ENCODE data around the gene SLC5A4.

SLC5A4 gene

DNA sequence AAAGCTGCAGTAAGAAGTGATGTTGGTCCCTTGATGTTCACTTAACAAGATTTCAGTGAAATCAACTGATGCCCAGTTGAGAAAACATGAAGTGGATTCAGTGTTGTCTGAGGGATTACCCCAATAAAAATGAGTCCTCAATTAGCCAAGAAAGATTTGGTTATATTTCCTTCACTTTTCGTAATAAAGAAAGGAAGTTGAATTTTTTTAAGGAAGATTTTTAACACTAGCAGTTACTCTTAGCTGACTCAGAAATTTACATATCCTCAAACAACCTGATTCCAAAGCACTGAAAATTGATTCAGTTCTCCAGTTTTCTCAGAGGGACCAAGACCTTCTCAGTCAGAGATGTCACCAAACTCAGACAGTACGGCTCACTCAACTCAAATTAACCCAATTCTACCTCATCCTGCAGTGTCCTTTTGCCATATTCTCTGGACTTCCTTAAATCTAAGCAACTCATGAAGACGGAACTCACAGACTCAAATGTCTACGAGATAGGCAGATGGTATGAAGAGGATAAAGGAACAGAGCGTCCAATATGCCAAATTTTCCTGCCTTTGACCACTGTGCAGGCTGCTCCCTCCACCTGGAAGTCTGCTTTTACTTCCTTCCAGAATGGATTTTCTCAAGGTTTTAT, 22.8 kb downstream of the SLC5A4 start:
- DNase-seq, result no peak

DNA sequence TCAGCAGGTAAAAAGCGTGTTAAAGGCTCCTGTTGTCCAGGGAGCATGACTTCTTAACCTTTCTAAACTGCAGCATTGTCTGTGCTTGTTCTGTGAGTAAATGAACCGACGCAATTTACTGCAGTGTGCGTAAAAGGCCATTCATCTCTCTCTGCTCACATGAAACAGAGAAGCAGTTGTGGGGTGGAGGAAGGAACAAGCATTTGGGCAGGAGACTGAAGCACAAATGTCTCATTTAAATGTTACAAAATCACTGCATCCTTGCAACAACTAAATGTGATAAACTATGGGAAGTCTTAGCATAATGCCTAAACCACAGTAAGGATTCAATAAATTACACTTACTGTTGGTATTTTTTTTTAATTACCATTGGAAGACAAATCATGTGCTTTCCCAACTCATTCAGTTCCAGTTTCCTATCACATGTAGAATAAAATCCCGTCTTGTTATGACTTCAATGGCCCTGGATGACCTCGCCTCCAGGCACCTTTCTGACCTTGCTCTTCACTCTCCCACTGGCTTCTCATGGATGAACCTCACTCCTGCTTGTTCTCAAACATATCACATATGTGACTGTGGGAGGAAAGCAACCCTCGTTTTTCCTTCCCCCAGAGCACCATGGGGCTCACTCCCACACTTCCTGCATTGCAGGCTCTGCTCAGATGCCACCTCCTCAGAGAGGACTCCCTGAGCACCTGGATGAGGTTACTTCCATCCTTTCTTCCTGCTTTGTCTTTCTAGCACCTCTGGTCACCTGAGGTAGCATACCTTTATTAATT, 28.6 kb downstream of the SLC5A4 start:
- no peak for DNase-seq

DNA sequence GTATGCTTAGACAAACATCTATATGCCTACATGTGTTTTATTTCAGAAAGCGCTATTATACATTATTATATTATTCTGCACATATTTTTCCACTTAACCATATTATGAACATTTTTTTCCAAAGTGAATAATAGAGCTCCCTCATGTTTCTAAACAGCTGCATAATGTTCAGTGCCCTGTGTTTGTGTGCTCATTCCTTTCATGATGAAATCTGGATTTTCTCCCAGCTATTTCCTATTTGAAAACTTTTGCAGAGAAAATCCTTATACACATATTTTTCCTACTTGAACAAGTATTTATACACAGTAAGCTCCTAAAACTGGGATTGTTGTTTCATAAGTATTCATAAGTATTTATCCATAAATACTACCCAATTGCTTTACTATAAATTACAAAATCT, 32.2 kb downstream of the SLC5A4 start:
- no peak for DNase-seq

DNA sequence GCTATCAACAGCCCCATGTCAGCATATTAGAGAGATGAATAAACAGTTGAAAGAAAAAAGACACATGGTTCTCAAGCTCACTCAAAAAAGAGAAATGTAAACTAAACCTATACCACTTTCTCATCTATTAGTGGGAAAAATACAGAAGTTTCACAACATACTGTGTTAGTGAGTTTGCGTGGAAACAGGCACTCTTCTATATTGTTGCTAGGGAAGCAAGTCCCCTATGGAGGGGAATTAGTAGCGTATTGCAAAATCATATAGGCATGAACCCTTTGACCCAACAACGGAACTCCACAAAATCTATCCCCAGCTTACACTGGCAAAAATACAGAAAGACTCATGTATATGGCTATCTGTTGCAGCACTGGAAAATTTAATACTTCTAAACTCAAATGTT, 36.1 kb downstream of the SLC5A4 start:
- no peak for DNase-seq

DNA sequence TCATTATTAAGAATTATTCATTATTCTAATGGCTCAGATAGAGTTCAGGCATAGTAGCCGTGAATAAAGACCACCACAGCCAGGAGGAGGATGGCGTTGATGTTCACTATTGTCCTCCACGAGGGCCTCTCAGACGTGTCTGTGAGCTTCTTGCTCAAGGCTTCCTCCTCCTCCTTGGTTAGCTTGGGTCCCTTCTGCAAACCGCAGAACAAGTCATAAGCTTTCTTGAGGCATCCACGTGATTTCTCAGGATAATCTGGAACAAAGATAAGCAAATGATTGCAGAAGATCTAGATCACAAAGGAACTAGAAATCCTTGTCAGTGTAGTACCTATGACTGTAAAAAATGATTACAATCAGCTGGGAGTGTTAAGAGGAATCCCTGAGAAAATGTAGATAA, 36.7 kb downstream of the SLC5A4 start:
- DNase-seq, result no peak

DNA sequence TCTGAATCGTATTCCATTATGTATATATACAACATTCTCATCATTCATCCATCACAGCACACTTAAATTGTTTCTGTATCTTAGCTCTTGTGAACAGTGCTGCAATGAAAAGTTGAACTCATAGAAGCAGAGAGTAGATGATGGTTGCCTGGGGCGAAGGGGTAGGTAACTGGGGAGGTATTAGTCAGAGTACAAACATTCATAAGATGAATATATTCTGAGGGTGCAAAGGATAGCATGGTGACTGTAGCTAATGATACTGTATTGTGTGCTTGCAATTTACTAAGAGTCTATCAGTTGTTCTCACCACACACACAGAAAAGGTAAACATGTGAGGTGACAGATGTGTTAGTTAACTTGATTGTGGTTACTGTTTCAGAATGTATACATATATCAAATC, 37.7 kb downstream of the SLC5A4 start:
- DNase-seq, result no peak

DNA sequence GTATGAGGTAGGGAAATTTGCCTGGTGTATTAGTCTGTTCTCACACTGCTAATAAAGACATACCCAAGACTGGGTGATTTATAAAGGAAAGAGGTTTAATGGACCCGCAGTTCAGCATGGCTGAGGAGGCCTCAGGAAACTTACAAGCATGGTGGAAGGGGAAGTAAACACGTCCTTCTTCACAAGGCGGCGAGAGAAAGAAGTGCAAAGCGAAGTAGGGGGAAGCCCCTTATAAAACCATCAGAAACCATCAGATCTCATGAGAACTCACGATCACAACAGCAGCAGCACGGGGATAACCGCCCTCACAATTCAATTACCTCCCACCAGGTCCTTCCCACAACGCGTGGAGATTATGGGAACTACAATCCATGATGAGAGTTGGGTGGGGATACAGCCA, 38.2 kb downstream of the SLC5A4 start:
- no peak for DNase-seq

DNA sequence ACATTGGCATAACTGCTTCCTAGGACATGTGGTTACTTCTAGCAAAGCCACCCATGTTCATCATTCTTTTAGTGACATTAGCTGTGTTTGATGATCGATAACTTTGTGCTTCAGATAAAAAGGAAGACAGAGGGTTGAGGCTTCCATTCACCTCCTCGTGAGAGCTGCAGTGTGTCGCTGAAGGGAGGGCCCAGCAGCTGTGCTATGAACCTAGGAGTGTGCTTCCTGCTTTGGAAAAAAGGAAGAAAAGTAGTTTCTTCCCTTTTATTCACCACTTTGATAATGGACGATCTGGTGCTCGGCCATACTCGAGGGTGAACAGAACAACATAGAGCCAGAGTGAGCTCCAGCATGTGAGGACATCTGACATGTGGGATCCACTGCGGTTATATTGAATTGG, 44.1 kb downstream of the SLC5A4 start:
- no peak for DNase-seq

DNA sequence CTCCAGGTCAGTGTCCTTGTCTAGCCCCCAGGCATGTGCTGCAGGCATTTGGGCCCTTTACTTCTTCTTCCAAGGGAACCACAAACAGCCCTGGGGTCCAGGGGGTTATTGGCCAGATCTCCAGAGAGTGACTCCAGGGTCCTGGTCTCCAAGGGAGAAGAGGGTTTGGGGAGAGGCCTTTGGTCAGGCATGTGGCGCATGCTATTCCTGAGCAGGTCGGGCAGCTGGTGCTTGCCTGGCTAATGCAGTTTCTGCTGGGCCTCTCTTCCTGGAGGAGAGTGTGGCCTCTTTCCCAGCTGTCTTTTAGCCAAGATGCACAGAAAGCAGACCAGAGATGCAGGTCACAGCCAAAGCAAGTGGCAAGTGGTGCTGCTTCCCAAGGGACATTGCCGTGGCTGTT, 46.5 kb downstream of the SLC5A4 start:
- DNase-seq, result no peak

DNA sequence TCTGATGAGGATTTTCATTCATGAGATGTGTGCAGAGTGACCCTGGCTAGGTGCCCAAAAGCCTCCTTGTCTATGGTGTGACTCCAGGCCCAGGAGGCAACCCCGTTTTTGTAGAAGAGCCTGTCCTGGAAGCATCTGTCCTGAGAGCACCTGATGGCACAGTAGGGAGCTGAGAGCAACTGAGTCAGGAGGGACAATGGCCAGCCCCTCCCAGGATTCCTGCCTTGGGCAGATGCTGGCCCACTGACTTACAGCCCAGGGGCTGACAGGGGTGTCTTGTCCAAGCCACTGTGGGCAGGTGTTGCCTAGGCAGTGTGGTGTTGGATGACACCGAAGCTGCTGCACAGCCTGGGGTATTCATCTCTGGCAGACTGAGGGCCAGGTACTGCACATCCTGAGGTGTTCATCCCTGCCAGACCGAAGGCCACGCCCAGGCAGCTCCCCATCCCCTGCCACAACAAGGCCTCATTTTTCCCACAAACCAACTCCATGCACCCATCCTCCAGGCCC, 47.1 kb downstream of the SLC5A4 start:
- DNase-seq, result no peak

DNA sequence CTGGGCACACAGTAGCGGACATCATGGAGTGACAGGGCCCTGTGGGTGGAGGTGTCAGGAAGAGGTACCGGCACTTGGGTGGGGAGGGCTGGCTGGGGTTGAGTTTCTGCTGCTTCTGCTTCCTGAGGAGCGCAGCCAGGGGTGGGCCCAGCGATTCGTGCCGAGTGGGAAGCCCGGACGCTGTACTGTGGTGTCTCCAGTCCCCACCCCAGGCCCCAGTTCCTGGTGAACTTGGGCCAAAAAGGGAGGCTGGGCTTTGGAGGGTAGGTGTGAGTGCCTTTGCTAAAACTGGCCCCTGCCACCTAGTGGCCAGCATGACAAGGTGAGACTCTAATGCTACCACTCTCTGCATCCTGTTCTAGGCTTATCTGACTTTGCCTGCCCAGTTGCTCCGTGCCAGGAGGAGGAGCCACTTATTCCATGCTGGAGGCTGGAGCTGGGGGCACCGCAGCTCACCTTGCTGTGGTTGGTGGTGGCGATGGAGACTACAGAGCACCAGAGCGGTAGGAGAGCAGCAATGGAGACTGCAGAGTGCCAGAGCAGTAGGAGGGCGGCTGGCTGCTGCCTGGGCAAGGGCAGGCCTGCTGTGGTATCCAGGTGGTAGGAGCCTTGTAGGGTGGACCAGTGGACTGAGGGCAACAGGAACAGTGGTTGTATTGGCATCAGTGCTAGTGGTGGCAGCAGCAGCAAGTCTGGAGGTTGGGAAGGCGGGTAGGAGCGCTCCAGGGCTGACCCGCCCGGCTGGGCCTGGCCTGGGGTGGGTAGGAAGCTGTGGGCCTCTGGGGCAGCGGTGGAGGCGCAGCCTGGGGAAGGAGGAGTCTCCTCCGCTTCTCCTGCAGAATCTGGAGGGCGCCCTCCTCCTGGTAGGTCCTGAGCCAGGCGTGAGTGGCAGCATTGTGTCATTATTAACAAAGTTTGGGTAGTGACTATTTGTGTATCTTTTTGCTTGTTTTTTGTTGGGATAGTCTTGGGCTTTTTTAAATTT, 48.1 kb downstream of the SLC5A4 start:
- DNase-seq, result no peak

DNA sequence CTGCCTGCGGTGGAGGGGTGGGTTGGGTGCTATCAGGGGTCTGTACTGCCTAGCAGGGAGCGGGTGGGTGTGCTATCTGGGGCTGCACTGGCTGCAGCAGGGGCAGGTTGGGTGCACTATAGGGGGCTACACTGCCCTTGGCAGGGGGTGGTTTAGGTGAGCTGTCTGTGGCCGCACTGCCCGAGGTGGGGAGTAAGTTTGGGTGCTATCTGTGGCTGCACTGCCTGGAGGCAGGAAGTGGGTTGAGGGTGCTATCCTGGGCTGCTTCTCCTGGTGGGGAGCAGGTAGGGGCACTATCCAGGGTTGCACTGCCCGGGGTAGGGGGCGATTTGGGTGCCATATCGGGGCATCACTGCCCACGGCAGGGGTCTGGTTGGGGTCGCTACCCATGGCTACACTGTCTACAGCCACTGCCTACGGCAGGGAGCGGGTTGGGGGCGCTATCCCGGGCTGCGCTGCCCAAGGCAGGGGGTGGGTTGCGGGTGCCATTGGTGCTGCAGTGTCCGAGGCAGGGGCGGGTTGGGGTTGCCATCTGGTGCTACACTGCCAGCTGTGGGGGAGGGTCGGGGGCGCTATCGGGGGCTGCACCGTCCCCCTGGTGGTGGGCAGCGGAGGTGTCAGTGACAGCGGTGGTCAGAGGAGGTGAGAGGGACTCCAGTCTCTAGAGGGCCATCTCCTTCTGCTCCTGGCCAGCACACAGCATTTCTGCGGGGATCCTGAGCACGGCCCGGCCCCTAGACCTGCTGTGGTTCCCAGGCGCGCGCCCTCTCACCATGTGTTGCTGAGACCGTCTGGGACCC, 49.0 kb downstream of the SLC5A4 start:
- no peak for DNase-seq

DNA sequence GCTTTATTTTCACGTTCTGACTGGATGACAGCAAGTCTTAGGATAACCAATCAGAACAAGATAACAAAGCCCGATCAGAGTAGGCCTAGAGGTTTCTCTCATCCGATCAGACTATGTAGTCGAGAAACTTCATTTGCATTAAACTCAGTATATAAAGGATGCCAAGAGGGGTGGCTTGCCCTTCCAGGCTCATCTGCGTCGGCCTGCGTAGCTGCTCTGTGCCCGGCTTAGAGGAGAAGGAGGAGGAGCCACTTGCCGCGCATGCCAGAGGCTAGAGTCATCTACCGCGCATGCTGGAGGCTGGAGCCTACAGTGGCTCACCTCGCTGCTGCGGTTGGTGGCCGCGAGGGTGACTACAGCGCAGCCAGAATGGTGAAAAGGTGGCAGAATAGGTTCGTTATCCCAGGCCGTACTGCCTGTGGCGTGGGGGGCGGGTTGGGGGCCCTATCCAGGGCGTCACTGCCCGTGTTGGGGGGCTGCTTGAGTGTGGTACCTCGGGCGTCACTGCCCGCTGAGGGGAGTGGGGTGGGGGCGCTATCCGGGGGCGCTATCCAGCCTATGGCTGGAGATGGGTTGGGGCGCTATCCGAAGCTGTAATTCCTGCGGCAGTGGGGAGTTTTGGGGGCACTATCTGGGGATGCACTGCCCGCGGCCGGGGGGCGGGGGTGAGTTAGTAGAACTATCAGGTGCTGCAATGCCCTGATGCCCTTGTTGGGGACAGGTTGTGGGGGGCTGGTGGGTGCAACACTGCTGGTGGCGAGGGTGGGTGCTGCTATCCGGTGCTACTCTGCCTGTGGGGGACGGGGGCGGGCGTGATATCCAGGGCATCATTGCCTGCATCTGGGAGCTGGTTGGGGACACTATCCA, 50.1 kb downstream of the SLC5A4 start, which contains the start of gene RFPL2:
Gene RFPL2, minus strand, starts transcription at position 218 of the 867 bp plus-strand sequence. CDS start 2,622 bp downstream, outside the sequence.
- peak; percentile 20 to 58 for DNase-seq

DNA sequence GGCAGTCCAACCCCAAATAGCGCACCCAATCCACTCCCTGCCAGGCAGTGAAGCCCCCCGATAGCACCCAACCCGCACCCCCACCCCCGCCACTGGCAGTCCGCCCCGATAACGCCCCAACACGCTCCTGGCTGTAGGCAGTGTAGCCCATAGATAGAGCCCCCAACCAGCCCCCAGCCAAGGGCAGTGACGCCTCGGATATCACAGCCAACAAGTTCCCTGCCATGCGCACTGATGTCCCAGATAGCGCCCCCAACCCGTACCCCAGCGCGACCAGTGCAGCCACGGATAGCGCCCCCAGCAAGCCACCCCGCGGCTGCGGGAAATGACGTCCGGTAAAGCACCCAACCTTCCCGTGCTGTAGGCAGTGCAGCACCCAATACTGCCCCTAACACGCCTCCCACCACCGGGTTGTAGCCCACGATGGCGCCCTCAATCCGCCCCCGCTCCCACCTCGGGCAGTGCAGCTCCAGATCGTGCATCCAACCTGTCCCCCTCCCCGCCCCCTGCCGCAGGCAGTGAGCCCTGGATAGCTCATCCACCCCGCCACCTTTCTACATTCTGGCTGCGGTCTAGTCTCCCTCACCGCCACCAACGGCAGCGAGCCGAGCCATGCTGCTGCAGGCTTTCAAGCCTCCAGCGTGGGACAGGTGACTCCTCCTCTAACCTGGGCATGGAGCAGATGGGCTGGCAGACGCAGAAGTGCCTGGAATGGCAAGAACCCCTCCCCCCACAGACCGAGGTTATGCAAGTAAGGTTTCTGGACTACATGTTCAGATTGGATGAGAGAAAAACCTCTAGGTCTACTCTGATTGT, 50.9 kb downstream of the SLC5A4 start:
- no peak for DNase-seq

DNA sequence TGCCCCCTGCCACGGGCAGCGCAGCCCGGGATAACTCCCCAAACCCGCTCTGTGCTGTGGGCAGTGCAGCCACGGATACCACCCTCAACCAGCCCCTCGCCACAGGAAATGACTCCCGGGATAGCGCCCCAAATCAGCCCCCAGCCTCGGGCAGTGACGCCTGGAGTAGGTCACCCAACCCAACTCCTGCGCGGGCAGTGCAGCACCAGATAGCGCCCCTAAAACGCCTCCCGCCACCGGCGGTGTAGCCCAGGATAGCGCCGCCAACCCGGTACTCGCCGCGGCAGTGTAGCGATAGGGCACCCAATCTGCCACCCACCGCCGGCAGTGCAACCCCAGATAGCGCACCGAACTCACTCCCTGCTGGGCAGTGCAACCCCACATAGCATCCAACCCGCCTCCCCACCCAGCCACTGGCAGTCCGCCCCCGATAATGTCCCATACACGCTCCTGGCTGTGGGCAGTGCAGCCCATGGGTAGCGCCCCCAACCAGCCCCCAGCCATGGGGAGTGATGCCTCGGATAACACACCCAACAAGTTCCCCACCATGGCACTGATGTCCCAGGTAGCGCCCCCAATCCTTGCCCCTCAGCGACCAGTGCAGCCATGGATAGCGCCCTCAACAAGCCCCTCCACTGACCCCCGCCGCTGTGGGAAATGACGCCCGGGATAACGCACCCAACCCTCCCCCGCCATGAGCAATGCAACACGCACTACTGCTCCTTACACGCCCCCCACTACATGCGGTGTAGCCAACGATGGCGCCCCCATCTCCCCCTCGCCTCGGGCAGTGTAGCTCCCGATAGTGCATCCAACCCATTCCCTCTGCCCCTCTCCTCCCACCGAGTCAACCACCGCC, 51.7 kb downstream of the SLC5A4 start:
- DNase-seq, result no peak

DNA sequence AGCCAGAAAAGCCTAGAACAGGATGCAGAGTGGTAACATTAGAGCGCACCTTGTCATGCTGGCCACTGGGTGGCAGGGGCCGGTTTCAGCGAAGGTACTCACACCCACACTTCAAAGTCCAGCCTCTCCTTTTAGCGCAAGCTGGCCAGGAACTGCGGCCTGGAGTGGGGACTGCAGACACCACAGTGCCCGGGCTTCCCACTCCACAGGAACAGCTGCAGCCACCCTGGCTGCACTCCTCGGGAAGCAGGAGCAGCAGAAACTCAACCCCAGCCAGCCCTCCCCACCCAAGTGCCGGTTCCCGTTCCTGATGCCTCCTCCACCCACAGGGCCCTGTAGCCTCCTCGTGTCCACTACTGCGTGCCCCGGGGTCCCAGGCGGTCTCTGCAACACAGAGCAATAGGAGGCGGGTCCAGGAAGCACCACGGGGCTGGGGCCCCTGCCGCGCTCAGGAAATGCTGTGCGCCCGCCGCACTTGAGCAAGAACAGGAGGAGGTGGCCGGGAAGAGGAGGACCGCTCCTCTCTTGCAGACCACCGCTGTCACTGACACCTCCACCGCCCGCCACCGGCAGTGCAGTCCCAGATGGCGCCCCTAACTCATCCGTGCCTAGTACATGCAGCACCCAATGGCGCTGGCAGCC, 52.5 kb downstream of the SLC5A4 start:
- DNase-seq, result peak in 1 of 2 donors; percentile 18

DNA sequence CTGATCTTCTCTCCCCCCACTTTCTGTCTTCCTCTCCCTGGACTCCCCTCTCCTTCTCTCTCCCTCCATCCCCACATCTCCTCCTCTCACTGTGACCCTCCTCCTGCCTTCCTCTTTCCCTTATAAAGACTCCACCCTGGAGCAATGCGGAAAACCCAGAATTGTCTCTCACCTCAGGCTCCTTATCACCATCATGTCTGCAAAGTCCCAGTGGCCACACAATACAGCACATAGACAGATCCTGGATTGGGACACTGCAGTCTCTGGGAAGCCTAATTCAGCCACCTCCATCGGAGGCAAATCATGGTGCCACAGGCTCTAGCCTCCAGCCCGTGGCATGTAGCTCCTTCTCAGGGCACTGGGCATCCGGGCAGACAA, 53.0 kb downstream of the SLC5A4 start:
- DNase-seq, result no peak

DNA sequence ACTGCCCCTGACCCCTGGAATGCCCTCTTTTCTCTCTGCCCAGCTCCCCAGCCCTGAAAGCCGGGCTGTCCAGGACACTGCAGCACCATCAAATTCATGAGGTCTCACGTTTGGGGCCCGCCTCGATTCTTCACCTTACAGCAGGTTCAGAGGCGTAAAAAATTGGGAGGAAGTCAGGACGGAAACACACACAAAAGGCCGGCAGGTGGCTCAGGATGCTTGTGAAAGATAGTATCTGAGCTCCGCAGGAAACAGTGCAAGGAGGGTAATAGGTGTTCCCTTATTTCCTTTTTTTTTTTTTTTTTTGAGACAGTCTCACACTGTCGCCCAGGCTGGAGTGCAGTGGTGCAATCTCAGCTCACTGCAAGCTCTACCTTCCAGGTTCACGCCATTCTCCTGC, 54.4 kb downstream of the SLC5A4 start:
- DNase-seq, result no peak

DNA sequence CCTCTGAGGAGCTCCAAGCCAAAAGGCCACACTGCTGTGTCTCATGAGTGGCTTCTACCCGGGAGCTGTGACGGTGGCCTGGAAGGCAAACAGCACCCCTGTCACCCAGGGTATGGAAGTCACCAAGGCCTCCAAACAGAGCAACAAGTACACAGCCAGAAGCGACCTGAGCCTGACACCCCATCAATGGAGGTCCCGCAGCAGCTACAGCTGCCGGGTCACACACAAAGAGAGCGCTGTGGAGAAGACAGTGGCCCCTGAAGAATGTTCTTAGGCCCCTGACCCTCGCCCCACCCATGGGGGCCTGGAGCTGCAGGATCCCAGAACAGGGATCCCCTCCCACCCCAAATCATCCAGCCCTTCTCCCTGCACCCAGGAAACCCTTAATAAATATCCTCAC, 55.2 kb downstream of the SLC5A4 start:
- no peak for DNase-seq

Data from hippocampal formation (tissue), 2 donors.